Activated CD4-positive, alpha-beta memory T cell treated with anti-CD3 and anti-CD28 coated beads, Interleukin-2, amount 10 ng/mL, durations not matched to agents 7 days and 5 days (primary cell): Measurements from ENCODE around the gene B2M. TPM values are rescaled to one million over a fixed set of nuclear protein-coding genes. Genes with fewer than 3 reads are reported as not detected.

Experiments
- CTCF ChIA-PET: fragments of 350-600 bp; sonication (Branson Sonifier 250); formaldehyde crosslinking; loops from one replicate; lab custom pipeline; 2021; ENCODE audit warnings: antibody characterized with exemption, inconsistent platforms; lab: Charles Lee
- POLR2A ChIA-PET: fragments of 350-600 bp; sonication (Branson Sonifier 250); formaldehyde crosslinking; loops from one replicate; lab custom pipeline; 2021; ENCODE audit warnings: antibody characterized with exemption; lab: Charles Lee
- DNase-seq: peaks from one replicate; pipeline ENCODE4 v3.0.0-alpha.2; 2020
- H3K27ac Mint-ChIP-seq: one replicate; pipeline ENCODE4 v1.8.0; 2021; ENCODE audit warnings: mild to moderate bottlenecking, mixed read lengths
- H3K27me3 Mint-ChIP-seq: one replicate; pipeline ENCODE4 v1.8.0; 2021; ENCODE audit warnings: mixed read lengths
- H3K36me3 Mint-ChIP-seq: one replicate; pipeline ENCODE4 v1.8.0; 2021; ENCODE audit warnings: low read depth, mixed read lengths
- H3K4me1 Mint-ChIP-seq: one replicate; pipeline ENCODE4 v1.8.0; 2021; ENCODE audit warnings: mixed read lengths
- H3K4me3 Mint-ChIP-seq: one replicate; pipeline ENCODE4 v1.8.0; 2021; ENCODE audit warnings: mild to moderate bottlenecking, mixed read lengths
- H3K9me3 Mint-ChIP-seq: one replicate; pipeline ENCODE4 v1.8.0; 2021; ENCODE audit warnings: mixed read lengths
- total RNA-seq, 2 experiments: library from RNA; stranded (reverse); gene quantifications; one replicate each; pipeline ENCODE4 v1.2.3, GENCODE V29; 2021

The B2M gene
- total RNA-seq: 1,000 to 10,000 TPM; 9,723 to 9,975 TPM

DNA sequence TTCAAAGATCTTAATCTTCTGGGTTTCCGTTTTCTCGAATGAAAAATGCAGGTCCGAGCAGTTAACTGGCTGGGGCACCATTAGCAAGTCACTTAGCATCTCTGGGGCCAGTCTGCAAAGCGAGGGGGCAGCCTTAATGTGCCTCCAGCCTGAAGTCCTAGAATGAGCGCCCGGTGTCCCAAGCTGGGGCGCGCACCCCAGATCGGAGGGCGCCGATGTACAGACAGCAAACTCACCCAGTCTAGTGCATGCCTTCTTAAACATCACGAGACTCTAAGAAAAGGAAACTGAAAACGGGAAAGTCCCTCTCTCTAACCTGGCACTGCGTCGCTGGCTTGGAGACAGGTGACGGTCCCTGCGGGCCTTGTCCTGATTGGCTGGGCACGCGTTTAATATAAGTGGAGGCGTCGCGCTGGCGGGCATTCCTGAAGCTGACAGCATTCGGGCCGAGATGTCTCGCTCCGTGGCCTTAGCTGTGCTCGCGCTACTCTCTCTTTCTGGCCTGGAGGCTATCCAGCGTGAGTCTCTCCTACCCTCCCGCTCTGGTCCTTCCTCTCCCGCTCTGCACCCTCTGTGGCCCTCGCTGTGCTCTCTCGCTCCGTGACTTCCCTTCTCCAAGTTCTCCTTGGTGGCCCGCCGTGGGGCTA, at the start of gene B2M, which contains the start of gene PATL2:
B2M (plus strand) TSS at position 422 of the 647 bp plus-strand sequence; CDS start at position 452, 30 bp downstream.
PATL2 (minus strand) TSS at position 228 of the 647 bp plus-strand sequence. CDS start 34,833 bp downstream, outside the sequence.
- peak within 1 kb of the TSS; percentile 99 for H3K27ac Mint-ChIP-seq
- peaks cover 37% of the 10 kb centered on the region for H3K4me1 Mint-ChIP-seq
- no peaks in the 10 kb centered on the region for H3K27me3 Mint-ChIP-seq

DNA sequence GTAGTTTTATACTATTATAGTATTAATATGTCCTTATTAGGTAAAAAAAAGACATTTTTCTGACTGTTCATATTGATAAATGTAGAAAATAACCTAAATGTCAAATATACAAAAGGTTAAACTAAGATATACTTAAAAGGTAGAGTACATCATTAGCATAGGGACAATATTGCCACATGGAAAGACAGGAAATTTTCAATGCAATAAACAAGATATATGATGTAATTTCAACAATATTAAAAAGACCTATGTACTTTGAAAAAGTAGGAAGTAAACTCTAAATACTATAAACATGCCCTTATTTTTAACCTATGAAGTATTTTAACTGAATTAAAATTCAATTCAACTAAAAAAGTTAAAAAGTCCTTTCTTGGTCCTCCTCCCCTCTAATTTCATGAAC, 49.7 kb upstream of the B2M start:
- H3K36me3 Mint-ChIP-seq: peaks cover 27% of the 10 kb centered on the region
- no peaks in the 10 kb centered on the region for H3K9me3 Mint-ChIP-seq

More for the DNA sequence above, at the start of gene B2M, which contains the start of gene PATL2:
- POLR2A ChIA-PET: interaction anchor here (0.6 to 37.6 kb wide), 33 partner anchors 11 to 284 kb away, joined by 3 to 4153 read pairs (median 5); partner anchors contain the start of genes CTDSPL2, EIF3J, SPG11 and TRIM69
- H3K36me3 Mint-ChIP-seq: peaks cover 77% of the 10 kb centered on the region
- CTCF ChIA-PET: interaction anchor here (0.6 to 15.3 kb wide), 18 partner anchors 9 to 285 kb away, joined by 3 to 399 read pairs (median 5); partner anchors contain the start of genes SPG11 and TRIM69
- DNase-seq: peak; percentile 96
- peak within 1 kb of the TSS; percentile 98 for H3K4me3 Mint-ChIP-seq
- no peaks in the 10 kb centered on the region for H3K9me3 Mint-ChIP-seq

DNA sequence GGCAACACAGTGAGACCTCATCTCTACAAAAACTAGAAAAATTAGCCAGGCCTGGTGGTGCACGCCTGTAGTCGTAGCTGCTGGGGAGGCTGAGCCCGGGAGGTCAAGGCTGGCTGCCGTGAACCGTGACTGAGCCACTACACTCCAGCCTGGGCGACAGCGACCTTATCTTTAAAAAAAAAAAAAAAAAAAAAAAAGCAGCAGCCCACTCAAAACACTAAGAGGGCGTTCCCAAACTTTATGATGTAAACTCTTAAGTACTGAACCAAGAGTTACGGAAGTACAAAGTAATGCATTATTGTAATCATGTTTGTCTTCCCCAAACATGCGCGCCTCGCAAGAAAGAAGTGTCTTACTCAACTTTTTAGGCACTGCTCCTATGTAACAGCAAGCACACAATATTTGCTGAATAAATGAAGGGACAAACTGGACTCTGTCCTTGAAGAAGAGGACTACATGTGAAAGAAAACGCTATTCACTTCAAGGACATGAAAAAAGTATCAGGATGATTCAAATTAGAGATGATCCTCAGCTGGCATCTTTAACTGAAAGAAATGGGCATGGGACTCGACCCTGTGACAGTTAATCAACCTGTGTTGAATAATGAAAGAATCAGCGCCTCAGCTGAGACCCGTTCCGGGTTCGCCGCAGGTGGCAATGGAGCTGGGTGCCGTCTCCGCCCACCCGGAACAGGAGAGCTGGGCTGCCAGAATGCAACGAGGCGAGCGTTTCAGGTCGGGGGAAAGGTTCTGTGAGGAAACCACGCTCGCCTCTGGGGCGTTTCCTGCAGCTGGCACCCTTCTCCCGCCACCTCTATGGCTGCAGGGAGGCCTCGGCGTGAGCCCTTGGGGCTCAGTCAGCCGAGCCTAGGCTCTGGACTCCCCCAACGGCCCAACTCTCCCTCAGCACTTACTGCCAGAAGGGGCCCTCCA, 48.6 kb upstream of the B2M start:
- peak; percentile 90 for DNase-seq
- CTCF ChIA-PET: interaction anchor here (0.6 to 7.4 kb wide), 29 partner anchors 8 to 118 kb away, joined by 3 to 329 read pairs (median 5); partner anchors contain the start of genes B2M, PATL2 and TRIM69
- POLR2A ChIA-PET: interaction anchor here (0.6 to 35.5 kb wide), 33 partner anchors 11 to 235 kb away, joined by 3 to 4153 read pairs (median 6); partner anchors contain the start of genes B2M, CTDSPL2, EIF3J and PATL2
- no peaks in the 10 kb centered on the region for H3K27me3 Mint-ChIP-seq
- peak overlapping the region; percentile 97 for H3K4me3 Mint-ChIP-seq
- H3K27ac Mint-ChIP-seq: peak overlapping the region; percentile 92
- no peaks in the 10 kb centered on the region for H3K9me3 Mint-ChIP-seq
- peaks cover 55% of the 10 kb centered on the region for H3K4me1 Mint-ChIP-seq
- peaks cover 22% of the 10 kb centered on the region for H3K36me3 Mint-ChIP-seq

More for the DNA sequence above, 49.7 kb upstream of the B2M start:
- no peaks in the 10 kb centered on the region for H3K27me3 Mint-ChIP-seq
- H3K4me1 Mint-ChIP-seq: peaks cover 44% of the 10 kb centered on the region
- H3K27ac Mint-ChIP-seq: peak overlapping the region; percentile 13
- H3K4me3 Mint-ChIP-seq: peak overlapping the region; percentile 97
- DNase-seq: no peak
- ChIA-PET CTCF (interaction anchor here (1.0 to 7.4 kb wide), 11 partner anchors 21 to 115 kb away, joined by 3 to 329 read pairs (median 7); partner anchors contain the start of genes B2M, PATL2 and TRIM69), POLR2A (interaction anchor here (1.8 to 35.5 kb wide), 7 partner anchors 11 to 234 kb away, joined by 11 to 4153 read pairs (median 47); partner anchors contain the start of genes B2M, CTDSPL2, PATL2 and TRIM69)

DNA sequence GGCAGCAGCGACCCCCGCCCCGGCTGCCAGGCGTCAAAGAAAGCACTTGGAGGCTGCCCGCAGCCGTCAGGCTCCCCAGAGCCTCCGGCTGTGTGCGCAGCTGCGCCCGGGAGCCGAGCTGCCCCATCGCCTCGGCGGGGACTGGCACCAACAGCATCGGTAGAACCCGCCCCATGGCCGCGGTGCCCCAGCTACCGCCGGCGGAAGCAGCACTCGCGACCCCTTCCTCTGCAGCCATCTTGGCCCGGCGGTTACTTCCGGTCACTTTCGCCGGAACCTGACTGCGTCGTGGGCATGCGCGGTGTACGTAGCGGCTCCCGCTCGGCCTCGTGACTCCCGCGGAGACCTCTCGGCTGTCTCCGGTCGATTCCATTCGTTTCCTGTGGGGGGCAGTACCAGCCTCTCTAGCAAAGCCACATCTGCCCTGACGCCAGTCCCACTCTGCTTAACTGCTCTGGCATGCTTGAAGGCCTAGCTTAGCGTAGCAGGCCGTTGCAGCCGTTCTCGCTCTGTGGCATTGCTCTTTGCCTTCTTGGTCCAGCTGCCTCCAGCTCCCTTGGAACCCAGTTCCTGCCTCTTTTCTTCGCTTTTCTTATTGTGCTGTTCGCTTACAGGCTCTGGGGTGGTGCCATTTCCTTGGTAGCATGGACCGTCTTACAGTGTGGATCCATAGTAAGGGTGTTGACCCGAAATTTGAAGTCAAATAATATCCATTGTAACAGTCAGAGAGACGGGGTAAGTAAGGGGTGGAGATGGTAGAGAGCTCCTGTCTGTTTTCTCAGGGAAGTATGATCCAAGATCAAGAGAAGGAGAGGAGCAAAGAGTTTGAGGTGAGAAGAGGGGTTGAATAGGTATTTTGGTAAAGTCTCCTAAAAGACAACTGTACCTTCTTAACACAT, 47.7 kb upstream of the B2M start, which contains the start of gene SPG11:
SPG11 (minus strand) TSS at position 253 of the 899 bp plus-strand sequence; CDS start at position 238, 15 bp downstream.
- H3K4me3 Mint-ChIP-seq: peak within 1 kb of the TSS; percentile 97
- ChIA-PET CTCF (interaction anchor here (0.7 to 7.4 kb wide), 28 partner anchors 9 to 125 kb away, joined by 3 to 329 read pairs (median 6); partner anchors contain the start of genes B2M, PATL2 and TRIM69), POLR2A (interaction anchor here (0.6 to 35.5 kb wide), 33 partner anchors 10 to 236 kb away, joined by 3 to 4153 read pairs (median 7); partner anchors contain the start of genes B2M, CTDSPL2, EIF3J and PATL2)
- H3K9me3 Mint-ChIP-seq: no peaks in the 10 kb centered on the region
- H3K4me1 Mint-ChIP-seq: peaks cover 63% of the 10 kb centered on the region
- no peaks in the 10 kb centered on the region for H3K27me3 Mint-ChIP-seq
- H3K36me3 Mint-ChIP-seq: peaks cover 25% of the 10 kb centered on the region
- peak within 1 kb of the TSS; percentile 92 for H3K27ac Mint-ChIP-seq
- peak; percentile 98 for DNase-seq

DNA sequence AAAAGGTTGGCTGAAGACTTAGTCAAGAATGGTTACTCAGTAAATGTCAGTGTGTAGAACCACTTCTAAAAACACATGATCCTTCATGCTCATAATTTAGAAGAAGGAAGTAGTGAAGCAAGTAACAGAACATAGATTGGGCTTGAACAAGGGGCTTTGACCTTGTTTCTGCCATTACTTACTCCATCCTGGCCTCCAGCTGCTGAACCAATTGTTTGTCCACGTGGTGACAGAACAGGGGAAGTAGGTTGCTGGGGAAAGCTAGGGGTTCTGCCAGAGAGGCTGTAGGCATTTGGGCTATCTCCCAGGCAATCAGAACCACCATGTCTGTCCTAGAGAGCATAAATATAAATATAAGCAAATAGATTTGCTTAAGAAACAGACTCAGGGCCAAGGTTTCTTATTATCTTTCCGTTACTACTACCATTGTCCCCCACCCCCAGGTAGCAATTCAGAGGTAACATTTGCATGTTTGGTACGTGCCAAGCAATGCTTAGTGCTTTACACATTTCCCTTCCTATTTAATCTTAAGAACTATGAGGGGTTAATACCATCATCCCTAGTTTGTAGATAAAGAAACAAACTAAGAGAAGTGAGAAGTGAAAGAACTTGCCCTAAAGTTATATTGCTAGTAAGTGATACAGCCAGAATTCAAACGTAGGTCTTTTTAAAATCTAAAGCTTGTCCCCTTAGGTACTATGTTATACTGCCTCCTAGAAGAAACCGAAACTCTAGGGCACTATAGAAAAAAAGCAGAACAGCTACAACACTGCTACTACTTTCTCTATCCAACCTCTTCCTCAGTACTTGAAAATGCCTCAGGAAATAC, 44.9 kb upstream of the B2M start:
- Mint-ChIP-seq H3K36me3 (peaks cover 19% of the 10 kb centered on the region), H3K4me3 (peak overlapping the region; percentile 63), H3K9me3 (no peaks in the 10 kb centered on the region), H3K4me1 (peaks cover 76% of the 10 kb centered on the region), H3K27me3 (no peaks in the 10 kb centered on the region), H3K27ac (peak overlapping the region; percentile 83)
- ChIA-PET POLR2A (interaction anchor here (0.7 to 35.5 kb wide), 8 partner anchors 9 to 68 kb away, joined by 3 to 4153 read pairs (median 48); partner anchors contain the start of genes B2M, PATL2 and TRIM69), CTCF (interaction anchor here (1.0 to 7.4 kb wide), 7 partner anchors 11 to 66 kb away, joined by 4 to 329 read pairs (median 13); partner anchors contain the start of genes B2M, PATL2 and TRIM69)
- DNase-seq: no peak

DNA sequence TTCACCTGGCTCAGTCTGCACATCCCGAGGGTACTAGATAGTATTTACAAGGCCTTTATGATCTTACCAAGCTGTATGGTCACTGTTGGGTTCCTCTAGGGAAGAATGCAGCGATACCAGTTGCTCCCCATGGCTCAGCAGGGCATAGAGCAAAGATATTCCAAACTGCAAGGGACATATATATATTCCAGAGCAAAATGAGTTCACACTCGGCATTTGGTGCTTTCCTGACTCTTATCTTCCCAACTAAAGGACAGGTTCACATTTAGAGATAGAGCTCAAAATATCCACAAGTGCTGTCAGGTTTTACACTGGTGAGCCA, 44.3 kb upstream of the B2M start:
- Mint-ChIP-seq H3K4me1 (peaks cover 78% of the 10 kb centered on the region), H3K4me3 (peak overlapping the region; percentile 63), H3K9me3 (no peaks in the 10 kb centered on the region), H3K27ac (peak overlapping the region; percentile 83), H3K27me3 (no peaks in the 10 kb centered on the region), H3K36me3 (peaks cover 20% of the 10 kb centered on the region)
- POLR2A ChIA-PET: interaction anchor here (0.7 to 35.5 kb wide), 7 partner anchors 8 to 54 kb away, joined by 3 to 4153 read pairs (median 91); partner anchors contain the start of genes B2M, PATL2 and TRIM69
- no peak for DNase-seq
- CTCF ChIA-PET: interaction anchor here (1.0 to 7.4 kb wide), 7 partner anchors 10 to 66 kb away, joined by 4 to 329 read pairs (median 13); partner anchors contain the start of genes B2M, PATL2 and TRIM69

DNA sequence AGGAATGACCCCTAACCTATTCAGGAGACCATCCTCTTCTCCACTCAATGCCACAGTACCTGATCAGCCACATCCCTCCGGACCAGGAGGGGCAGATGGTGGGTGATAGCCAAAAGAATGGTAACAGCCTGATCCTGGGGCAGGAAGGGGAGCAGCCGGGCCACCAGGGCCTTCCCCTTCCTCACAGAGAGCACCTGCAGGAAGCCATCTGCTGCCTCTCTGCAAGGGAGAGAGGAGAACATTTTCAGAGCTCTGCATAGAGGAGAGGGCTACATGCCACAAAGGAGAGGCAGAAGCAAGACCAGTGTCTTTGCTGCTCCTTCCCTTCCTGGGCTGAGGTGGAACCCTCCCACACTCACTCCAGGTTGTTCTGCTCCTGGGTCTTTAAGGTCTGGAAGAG, 42.4 kb upstream of the B2M start:
- ChIA-PET POLR2A (interaction anchor here (3.1 to 35.5 kb wide), 3 partner anchors 9 to 52 kb away, joined by 18 to 4153 read pairs (median 232); partner anchors contain the start of genes B2M, PATL2 and TRIM69), CTCF (interaction anchor here (1.3 to 2.3 kb wide), 4 partner anchors 14 to 70 kb away, joined by 3 to 10 read pairs (median 6); partner anchors contain the start of genes B2M and PATL2)
- no peak for DNase-seq
- H3K4me1 Mint-ChIP-seq: peaks cover 84% of the 10 kb centered on the region
- H3K27ac Mint-ChIP-seq: no peak overlapping the region
- no peaks in the 10 kb centered on the region for H3K9me3 Mint-ChIP-seq
- no peak overlapping the region for H3K4me3 Mint-ChIP-seq
- no peaks in the 10 kb centered on the region for H3K27me3 Mint-ChIP-seq
- peaks cover 26% of the 10 kb centered on the region for H3K36me3 Mint-ChIP-seq

DNA sequence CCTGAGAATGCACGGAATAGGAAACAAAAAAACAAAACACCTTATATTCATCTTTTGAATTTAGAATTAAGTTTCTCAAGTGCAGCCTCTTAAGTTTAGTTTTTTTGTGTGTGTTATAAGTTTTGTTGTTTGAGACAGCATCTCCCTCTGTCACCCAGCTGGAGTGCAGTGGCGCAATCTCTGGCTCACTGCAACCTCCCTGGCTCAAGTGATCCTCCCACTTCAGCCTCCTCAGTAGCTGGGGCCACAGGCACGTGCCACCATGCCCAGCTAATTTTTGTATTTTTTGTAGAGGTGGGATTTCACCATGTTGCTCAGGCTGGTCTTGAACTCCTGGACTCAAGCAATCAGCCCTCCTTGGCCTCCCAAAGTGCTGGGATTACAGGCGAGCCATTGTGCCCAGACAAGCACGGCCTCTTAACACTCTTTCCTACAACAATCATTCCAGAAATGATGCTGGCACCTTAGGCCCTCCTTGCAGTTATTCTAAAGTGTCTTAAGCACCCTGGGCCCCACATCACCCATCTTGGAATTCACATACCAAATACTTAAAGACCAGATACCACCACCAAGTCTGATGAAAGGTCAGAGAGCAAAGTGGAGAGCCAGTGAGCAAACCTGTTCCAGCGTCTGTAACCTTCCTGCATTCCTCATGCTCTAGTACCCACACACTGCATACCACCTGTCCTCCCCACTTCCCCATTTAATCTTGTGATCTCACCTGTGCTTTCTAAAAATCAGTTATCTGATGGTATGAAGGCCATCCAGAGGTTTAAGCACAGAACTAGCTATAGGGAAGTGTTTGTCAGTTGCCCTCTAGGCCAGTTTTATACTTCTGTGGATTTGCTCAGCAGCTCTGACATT, 41.0 kb upstream of the B2M start:
- H3K27ac Mint-ChIP-seq: peak overlapping the region; percentile 42
- no peak for DNase-seq
- peaks cover 28% of the 10 kb centered on the region for H3K36me3 Mint-ChIP-seq
- ChIA-PET CTCF (interaction anchor here (1.3 to 2.3 kb wide), 4 partner anchors 13 to 69 kb away, joined by 3 to 10 read pairs (median 6); partner anchors contain the start of genes B2M and PATL2), POLR2A (interaction anchor here (1.0 to 35.5 kb wide), 3 partner anchors 12 to 51 kb away, joined by 4 to 4153 read pairs (median 18); partner anchors contain the start of genes B2M, PATL2 and TRIM69)
- H3K4me3 Mint-ChIP-seq: no peak overlapping the region
- H3K27me3 Mint-ChIP-seq: no peaks in the 10 kb centered on the region
- no peaks in the 10 kb centered on the region for H3K9me3 Mint-ChIP-seq
- peaks cover 78% of the 10 kb centered on the region for H3K4me1 Mint-ChIP-seq

DNA sequence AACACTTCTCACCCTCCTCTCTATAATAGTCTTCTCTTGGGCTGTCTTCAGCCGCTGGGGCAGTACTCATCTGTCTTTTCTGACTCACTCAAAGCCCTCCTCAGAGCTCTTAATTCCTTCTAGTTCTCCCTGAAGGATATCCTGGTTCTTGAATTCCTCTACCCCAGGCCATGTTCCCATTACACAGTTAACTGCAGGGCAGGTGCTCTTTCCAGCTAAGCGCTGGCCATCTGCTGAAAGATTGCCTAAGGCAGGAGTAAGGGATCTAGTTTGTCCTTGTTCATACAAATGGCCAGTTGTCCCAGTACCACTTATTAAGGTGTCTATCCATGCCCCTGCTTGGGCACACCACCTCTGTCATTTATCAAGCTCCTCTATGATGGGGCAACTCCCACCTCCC, 37.7 kb upstream of the B2M start:
- no peak overlapping the region for H3K4me3 Mint-ChIP-seq
- CTCF ChIA-PET: interaction anchor here (1.1 to 1.5 kb wide), 2 partner anchors 9 to 38 kb away, joined by 4 read pairs; partner anchors contain the start of genes B2M and PATL2
- peaks cover 80% of the 10 kb centered on the region for H3K4me1 Mint-ChIP-seq
- no peaks in the 10 kb centered on the region for H3K27me3 Mint-ChIP-seq
- POLR2A ChIA-PET: interaction anchor here (2.4 to 35.5 kb wide), 3 partner anchors 10 to 48 kb away, joined by 15 to 4153 read pairs (median 47); partner anchors contain the start of genes B2M, PATL2, SPG11 and TRIM69
- peaks cover 34% of the 10 kb centered on the region for H3K36me3 Mint-ChIP-seq
- peak overlapping the region; percentile 26 for H3K27ac Mint-ChIP-seq
- H3K9me3 Mint-ChIP-seq: no peaks in the 10 kb centered on the region
- DNase-seq: no peak
